ENCODE results near the gene NABP1. TPM values are rescaled to one million over a fixed set of nuclear protein-coding genes. Genes with fewer than 3 reads are reported as not detected.
A peak's percentile ranks its signal among the peaks of the same experiment; 100 is the strongest.

Gene NABP1
- total RNA-seq, 4 donors from 2014 or later: 11.4 to 26.6 (median 22.2) TPM

DNA sequence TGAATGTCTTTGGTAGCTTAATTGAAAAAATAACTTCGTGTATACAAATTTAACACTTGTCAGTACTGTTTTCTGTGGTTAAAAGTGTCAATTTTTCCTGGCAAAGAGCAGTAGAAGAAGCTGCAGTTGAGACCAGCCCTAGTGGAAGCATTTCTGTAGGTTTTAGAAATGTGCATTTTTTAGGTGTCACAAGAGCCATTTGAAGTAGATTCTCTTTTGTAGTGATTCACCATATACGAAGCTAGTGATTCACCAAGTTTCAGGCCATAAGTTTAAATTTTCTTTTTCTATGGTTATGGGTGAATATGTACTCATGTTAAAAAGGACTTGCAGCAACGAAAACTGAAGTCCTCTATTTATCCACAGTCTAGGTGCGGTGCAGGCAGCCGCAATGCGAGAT, 4.2 kb downstream of the NABP1 start:
- Histone ChIP-seq H3K27me3 (no peaks in the 10 kb centered on the region), H3K9me3 (no peaks in the 10 kb centered on the region), H3K36me3 (peaks cover 0 to 31% (median 4%) of the 10 kb centered on the region in 3 donors), H3K4me1 (peaks cover 0 to 58% (median 11%) of the 10 kb centered on the region in 4 donors), H3K4me3 (no peak overlapping the region), H3K27ac (no peak overlapping the region)
- WGBS, 2 donors: 93 to 96% methylated on average over 6 of the region's 6 CpGs
- TF ChIP-seq POLR2A (IDR thresholded peaks at IDR 0.05): no peak
- no peak for TF ChIP-seq EP300 (IDR thresholded peaks at IDR 0.05)
- TF ChIP-seq CTCF (IDR thresholded peaks at IDR 0.05): no peak
- DNase-seq (ENCODE audit: low spot score in 2 of 2): no peak

GRCh38 chr2:191686066-191686465, 8.1 kb downstream of the NABP1 start:
- no peak overlapping the region for H3K4me3 ChIP-seq
- H3K36me3 ChIP-seq: peaks cover 0 to 37% (median 4%) of the 10 kb centered on the region in 3 donors
- DNase-seq (ENCODE audit: low spot score in 2 of 2): no peak
- no peaks in the 10 kb centered on the region for H3K9me3 ChIP-seq
- peaks cover 0 to 38% (median 12%) of the 10 kb centered on the region in 4 donors for H3K4me1 ChIP-seq
- peak overlapping the region in 1 of 4 donors; percentile 52 for H3K27ac ChIP-seq
- WGBS, 2 donors: 64 to 71% methylated on average over 2 of the region's 2 CpGs
- no peaks in the 10 kb centered on the region for H3K27me3 ChIP-seq
- no peak for TF ChIP-seq EP300 (IDR thresholded peaks at IDR 0.05)

- WGBS, 2 donors: 76 to 79% methylated on average over 1 of the region's 1 CpG
- no peak for DNase-seq (ENCODE audit: low spot score in 2 of 2)
- TF ChIP-seq CTCF (IDR thresholded peaks at IDR 0.05) (no peak), POLR2A (IDR thresholded peaks at IDR 0.05) (no peak), EP300 (IDR thresholded peaks at IDR 0.05) (no peak)
- H3K4me1 ChIP-seq: peaks cover 0 to 38% (median 12%) of the 10 kb centered on the region in 4 donors
- no peak overlapping the region for H3K27ac ChIP-seq
- no peak overlapping the region for H3K4me3 ChIP-seq
- no peaks in the 10 kb centered on the region for H3K9me3 ChIP-seq
- H3K27me3 ChIP-seq: no peaks in the 10 kb centered on the region
- H3K36me3 ChIP-seq: peaks cover 0 to 37% (median 4%) of the 10 kb centered on the region in 3 donors
These were observed 8.8 kb downstream of the NABP1 start for GRCh38 chr2:191686729-191687128.

- DNase-seq (ENCODE audit: low spot score in 2 of 2): no peak
- 92 to 96% methylated on average over 6 of the region's 6 CpGs for WGBS, 2 donors
- TF ChIP-seq EP300 (IDR thresholded peaks at IDR 0.05) (no peak), POLR2A (IDR thresholded peaks at IDR 0.05) (no peak), CTCF (IDR thresholded peaks at IDR 0.05) (no peak)
- Histone ChIP-seq H3K27me3 (no peaks in the 10 kb centered on the region), H3K4me1 (peaks cover 0 to 27% (median 10%) of the 10 kb centered on the region in 4 donors), H3K27ac (no peak overlapping the region), H3K36me3 (peaks cover 0 to 32% (median 4%) of the 10 kb centered on the region in 3 donors), H3K4me3 (no peak overlapping the region), H3K9me3 (no peaks in the 10 kb centered on the region)
These were observed 9.9 kb downstream of the NABP1 start for GRCh38 chr2:191687867-191688266.

GRCh38 chr2:191688934-191689695, 11.2 kb downstream of the NABP1 start:
- Histone ChIP-seq H3K4me3 (no peak overlapping the region), H3K36me3 (peaks cover 0 to 24% (median 4%) of the 10 kb centered on the region in 3 donors), H3K27me3 (no peaks in the 10 kb centered on the region), H3K4me1 (peaks cover 0 to 17% (median 7%) of the 10 kb centered on the region in 4 donors), H3K27ac (peak overlapping the region in 2 of 4 donors; percentile 28 to 31), H3K9me3 (no peaks in the 10 kb centered on the region)
- 69 to 73% methylated on average over 2 of the region's 2 CpGs for WGBS, 2 donors
- no peak for DNase-seq (ENCODE audit: low spot score in 2 of 2)
- TF ChIP-seq CTCF (IDR thresholded peaks at IDR 0.05) (no peak), EP300 (IDR thresholded peaks at IDR 0.05) (peak in 1 of 2 donors; percentile 27)

Measured in tibial nerve (tissue), 4 donors.